ENCODE measurements around the gene S100A2.
"Not testable (repeated sequence)": the region's sequence is repeated elsewhere in the genome, so short reads cannot be mapped to it uniquely, and the experiment has no call there.

Gene S100A2

DNA sequence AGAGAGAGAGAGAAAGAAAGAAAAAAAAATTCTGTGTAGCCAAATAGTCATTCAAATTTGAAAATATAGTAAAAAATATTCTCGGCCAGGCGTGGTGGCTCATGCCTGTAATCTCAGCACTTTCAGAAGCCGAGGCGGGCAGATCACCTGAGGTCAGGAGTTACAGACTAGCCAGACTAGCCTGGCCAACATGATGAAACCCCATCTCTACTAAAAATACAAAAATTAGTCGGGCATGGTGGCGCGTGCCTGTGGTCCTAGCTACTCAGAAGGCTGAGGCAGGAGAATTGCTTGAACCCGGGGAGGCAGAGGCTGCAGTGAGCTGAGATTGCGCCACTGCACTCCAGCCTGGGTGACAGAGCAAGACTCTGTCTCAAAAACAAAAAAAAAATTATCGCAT, 22.4 kb upstream of the S100A2 start:
- DNase-seq = not testable (repeated sequence)

GRCh38 chr1:153587314-153587713, 21.7 kb upstream of the S100A2 start:
- no peak for DNase-seq

DNA sequence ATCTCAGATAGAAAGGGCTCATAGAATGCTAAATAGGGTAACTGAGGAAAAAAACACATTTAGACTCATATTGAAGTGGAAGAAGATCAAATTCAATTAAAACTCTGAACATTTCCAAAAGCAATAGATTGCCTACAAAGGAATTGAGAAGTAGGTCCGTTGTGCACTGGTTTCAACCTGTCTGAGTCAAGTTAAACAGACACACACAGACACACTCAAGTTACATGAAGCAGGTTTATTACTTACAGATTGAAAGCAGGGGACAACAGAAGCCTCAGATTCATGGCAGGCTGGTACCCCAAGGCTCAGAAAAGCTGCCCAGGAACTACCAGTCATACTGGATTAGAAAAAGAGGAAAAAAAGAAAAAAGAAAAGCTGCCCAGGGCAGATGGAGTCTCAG, 20.7 kb upstream of the S100A2 start:
- no peak for DNase-seq

- DNase-seq = no peak
Measured at GRCh38 chr1:153585006-153585405, 19.4 kb upstream of the S100A2 start.

GRCh38 chr1:153583976-153584375, 18.3 kb upstream of the S100A2 start:
- DNase-seq = no peak

- DNase-seq = not testable (repeated sequence)
Measured at GRCh38 chr1:153583514-153583913, 17.9 kb upstream of the S100A2 start.

GRCh38 chr1:153582836-153583235, 17.2 kb upstream of the S100A2 start:
- DNase-seq = not testable (repeated sequence)

GRCh38 chr1:153578936-153579335, 13.3 kb upstream of the S100A2 start:
- no peak for DNase-seq

DNA sequence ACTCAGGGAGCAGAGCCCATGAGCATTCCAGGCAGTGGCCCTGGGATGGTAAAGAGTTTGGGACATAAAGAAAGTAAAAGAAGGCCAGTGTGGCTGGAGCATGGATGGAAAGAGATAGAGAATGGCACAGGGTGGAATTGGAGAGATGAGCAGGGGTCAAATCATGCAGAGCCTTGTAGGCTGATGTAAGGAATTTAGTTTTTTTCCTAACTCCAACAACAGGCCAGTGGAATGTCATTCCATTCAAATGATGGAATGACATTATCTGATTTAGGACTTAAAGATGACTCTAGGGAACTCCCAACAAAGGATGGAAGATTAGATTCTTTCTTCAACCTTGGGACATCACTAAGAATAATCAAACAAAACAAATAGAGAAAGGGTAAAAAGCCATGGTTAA, 12.8 kb upstream of the S100A2 start:
- DNase-seq = no peak

DNA sequence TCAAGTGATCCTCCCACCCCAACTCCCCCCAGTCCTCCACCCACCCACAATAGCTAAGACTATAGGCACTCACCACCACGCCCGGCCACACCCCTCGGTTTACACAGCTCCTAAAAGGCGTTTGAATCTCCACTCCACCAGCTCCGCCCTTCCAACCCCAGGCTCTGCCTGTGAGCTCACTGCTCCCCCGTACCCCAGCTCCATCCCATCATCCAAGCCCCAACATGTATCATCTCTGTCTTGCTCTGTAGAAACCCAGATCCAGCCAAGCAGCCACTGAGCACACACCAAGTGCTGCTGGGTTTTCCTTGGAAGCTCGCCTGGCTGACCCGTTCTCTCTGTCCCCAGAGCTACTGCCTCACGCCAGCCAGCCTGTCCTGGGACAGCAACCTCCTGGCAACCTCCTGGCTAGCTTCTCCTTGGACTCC, 12.0 kb upstream of the S100A2 start:
- no peak for DNase-seq

DNA sequence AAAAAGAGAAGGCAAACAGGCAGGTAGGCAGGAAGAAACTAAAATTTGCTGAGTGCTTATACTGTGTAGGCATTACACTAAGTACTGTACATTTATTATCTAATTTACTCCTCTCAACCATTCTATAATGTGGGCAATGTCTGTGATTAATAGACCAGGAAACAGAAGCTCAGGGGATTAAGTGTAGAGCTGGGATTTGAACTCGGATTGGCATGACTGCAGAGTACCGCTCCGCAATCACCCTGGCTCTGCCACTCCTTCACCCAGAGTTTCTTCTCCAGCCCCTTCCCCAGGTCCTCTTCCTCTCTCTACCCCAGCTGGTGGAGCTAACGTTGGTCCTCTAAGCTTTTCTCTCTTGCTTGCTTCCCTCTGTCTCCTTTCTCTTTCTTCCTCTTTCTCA, 11.5 kb upstream of the S100A2 start:
- no peak for DNase-seq

DNA sequence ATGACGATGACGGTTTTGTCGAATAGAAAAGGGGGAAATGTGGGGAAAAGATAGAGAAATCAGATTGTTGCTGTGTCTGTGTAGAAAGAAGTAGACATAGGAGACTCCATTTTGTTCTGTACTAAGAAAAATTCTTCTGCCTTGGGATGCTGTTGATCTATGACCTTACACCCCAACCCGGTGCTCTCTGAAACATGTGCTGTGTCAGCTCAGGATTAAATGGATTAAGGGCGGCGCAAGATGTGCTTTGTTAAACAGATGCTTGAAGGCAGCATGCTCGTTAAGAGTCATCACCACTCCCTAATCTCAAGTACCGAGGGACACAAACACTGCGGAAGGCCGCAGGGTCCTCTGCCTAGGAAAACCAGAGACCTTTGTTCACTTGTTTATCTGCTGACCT, 9.9 kb upstream of the S100A2 start:
- not testable (repeated sequence) for DNase-seq

GRCh38 chr1:153575081-153575491, 9.4 kb upstream of the S100A2 start:
- not testable (repeated sequence) for DNase-seq

GRCh38 chr1:153573351-153573750, 7.7 kb upstream of the S100A2 start:
- DNase-seq = no peak

DNA sequence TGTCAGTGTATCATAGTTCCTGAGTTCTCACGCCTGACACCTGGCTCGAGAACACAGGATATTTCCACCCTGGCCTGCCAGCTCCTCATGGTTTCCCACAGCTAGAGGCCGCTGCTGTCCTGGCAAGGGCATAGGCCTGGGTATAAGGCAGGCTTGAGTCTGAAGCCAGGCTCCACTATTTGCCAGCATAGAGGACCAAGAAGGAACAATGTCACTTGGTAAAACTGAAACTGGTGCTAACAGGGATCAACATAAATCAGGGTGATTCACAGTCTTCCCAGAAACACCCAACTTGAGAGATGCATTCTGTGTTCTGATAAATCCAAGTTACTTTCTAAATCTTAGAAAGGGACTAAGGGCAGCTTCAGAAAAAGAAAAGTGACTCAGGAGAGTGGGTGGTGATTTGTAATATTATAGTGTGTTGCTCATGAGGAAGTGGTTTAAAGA, 6.9 kb upstream of the S100A2 start:
- DNase-seq = no peak

DNA sequence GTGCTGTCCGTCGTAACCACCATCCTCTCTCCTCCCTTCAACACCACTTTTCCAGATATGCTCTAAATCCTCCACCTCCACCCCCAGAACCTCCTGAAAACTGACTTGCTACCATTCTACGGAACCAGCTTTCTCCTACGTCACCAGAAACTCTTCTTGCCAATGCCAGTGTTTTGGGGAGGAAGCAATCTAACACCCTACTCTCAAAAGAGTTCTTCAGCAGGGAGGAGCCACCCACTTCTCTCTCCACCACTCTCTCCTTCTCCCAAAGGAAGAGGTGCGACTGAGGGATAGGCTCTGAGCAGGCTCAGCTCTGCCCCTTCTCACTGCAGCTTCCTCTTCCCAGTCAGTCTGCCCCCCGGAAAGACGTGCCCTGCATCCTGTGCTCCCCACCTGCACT, 6.1 kb upstream of the S100A2 start:
- DNase-seq = no peak

DNA sequence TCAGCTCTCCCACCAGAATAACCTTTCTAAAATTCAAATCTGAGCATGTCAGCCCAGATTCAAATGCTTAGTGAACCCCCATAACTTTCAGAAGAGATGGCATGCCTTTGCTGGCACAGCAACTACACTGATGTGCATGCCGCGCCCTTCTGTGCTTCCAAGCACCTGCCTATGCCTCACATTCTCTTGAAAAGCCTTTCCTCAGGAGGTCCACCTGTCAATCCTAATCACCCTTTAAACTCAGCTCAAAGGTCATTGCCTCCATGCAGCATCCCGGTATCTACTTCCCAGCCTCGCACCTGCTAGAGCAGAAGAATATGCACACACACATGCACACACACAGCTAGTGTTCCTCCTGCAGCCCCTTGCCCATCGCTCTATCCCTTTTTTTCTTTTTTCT, 5.2 kb upstream of the S100A2 start:
- no peak for DNase-seq

GRCh38 chr1:153569465-153569864, 3.8 kb upstream of the S100A2 start:
- no peak for DNase-seq

GRCh38 chr1:153568367-153569099, 2.9 kb upstream of the S100A2 start:
- peak; percentile 61 for DNase-seq

DNA sequence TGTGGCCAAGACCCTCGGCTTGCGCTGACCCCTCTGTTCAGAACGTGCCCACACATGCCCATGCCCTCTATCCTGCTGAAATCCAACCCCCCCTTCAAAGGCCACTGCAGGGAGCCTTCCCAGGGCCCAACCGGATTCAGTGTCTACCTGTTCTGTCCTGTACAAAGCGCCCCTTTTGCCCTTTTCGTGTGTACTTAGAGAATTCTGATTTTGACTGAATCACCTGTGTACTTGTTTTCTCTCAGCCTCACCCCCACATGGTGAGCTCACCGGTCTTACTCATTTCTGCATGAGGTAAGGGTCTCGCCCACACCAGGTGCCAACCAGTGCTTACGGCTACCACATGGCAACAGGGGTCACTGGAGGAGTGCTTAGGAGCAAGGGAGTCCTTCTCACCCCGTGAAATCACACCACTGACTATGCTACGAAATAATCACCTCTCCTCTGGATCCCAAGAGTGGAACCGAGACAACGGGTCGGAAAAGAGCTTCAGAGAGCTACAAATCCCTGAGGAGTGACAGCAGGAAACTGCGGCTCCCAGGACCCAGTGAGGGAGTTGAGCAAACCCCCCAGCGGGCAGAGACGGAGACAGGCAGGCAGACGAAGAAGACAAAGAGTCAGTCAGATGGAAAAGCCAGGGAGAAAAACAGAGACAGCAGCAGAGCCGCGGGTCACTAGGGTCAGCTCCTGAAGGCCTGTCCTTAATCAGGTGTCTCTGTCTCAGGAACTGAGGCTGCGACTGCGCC, 2.1 kb upstream of the S100A2 start:
- no peak for DNase-seq

DNA sequence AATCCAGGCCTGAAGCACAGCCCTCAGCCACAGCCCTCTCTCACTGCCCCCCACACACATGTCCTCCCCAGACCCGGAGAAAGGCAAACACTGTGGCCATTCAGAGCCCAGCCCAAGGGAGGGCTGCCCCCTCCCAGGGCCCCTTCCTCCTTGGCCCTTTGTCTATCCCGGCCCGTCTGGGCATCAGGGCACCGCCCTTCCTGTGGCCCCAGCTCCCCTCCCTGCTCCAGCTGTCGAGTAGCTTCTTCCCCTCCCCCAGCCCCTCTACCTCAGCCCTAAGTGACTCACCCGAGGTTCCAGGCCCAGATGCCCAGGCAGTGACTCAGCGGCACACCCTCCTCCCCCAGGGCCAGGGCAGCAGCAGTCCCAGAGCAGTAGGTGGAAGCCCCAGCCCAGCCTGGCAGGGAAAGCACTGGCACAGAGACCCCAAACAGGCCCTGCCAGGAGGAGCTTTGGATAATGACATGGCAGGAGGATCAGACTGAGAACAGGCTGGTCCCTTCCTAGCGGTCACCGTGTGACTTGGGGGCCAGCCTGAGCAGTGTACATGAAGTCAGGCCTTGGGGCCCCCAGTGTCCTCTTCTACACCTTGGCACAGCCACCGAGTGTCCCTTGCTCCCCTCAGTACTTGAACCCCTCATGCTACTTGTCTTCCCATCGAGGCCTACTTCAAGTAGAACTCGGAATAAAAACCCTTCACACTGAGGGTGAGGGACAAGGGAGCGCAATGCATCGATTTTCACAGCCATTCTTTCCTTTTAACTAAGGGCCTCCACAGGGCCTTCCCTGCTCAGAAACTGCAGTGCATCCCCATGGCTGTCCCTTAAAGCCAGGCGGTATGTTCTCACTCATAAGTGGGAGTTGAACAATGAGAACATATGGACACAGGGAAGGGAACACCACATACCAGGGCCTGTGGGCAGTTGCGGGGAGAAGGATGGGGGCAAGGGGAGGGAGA, 1.0 kb upstream of the S100A2 start:
- DNase-seq = peak; percentile 84

GRCh38 chr1:153563991-153564390, 1.7 kb downstream of the S100A2 start:
- DNase-seq = no peak

- DNase-seq = no peak
Measured at GRCh38 chr1:153563483-153563901, 2.2 kb downstream of the S100A2 start.
